H1 (cell line): ENCODE data around the gene PRKN. TPM values are rescaled to one million over a fixed set of nuclear protein-coding genes. Genes with fewer than 3 reads are reported as not detected.

Source experiments
- JUND ChIP-seq: IDR thresholded peaks from 2 replicates; pipeline ENCODE4 v1.6.1; 2011; ENCODE audit warnings: mild to moderate bottlenecking, improper control_type of control experiment, low read length
- polyA plus RNA-seq, 7 experiments: library from polyadenylated mRNA; depleted of rRNA in 3 of 7; stranded (reverse) in 5 of 7; unstranded in 2 of 7; fragments of >200 nt in 5 of 7; fragments of 200-250 nt in 2 of 7; gene quantifications; 1 replicate in 5 of 7; 2 replicates in 1 of 7; 4 replicates in 1 of 7; pipeline versions ENCODE4 v1.2.1 to v1.2.3, GENCODE V29; 2011 to 2013; ENCODE audit warnings: missing spikeins in 2 of 7, mixed read lengths in 2 of 7
- total RNA-seq: library from RNA; stranded (reverse); fragmentation: NEBNext Ultra II Directional; extraction: Animal tissue kit (Norgen Biotek cat#: 25700); gene quantifications from 2 replicates; pipeline ENCODE4 v1.2.1, GENCODE V29; 2021

PRKN gene
- total and polyA plus RNA-seq, 2 of the 8 experiments (the other 6 are each of a cell fraction or from before 2014, with no cell fraction given) = 0.13 to 0.29 TPM

DNA sequence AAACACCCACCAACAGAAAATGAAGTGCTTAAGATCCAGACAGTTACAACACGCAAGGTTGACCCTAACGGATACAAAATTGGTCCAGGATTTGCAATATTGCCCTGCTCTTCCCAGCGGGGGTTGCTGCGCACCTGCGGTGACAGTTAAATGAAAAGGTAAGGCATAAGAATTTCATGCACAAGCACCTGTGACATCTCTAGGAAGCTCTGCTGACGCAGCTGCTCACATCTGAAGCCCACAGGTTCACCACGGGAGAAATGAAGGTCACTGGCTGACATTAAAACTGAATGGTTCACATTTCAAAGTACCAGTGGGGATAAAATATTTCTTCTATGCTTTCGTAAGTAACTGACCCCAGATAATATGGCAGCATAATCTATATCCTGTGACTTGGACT lies 764.4 kb downstream of the PRKN start (continued):
- TF ChIP-seq JUND = no peak
